Measurements from ENCODE around the gene SIVA1.
"Not testable (repeated sequence)": the region's sequence is repeated elsewhere in the genome, so short reads cannot be mapped to it uniquely, and the experiment has no call there.

SIVA1 gene

DNA sequence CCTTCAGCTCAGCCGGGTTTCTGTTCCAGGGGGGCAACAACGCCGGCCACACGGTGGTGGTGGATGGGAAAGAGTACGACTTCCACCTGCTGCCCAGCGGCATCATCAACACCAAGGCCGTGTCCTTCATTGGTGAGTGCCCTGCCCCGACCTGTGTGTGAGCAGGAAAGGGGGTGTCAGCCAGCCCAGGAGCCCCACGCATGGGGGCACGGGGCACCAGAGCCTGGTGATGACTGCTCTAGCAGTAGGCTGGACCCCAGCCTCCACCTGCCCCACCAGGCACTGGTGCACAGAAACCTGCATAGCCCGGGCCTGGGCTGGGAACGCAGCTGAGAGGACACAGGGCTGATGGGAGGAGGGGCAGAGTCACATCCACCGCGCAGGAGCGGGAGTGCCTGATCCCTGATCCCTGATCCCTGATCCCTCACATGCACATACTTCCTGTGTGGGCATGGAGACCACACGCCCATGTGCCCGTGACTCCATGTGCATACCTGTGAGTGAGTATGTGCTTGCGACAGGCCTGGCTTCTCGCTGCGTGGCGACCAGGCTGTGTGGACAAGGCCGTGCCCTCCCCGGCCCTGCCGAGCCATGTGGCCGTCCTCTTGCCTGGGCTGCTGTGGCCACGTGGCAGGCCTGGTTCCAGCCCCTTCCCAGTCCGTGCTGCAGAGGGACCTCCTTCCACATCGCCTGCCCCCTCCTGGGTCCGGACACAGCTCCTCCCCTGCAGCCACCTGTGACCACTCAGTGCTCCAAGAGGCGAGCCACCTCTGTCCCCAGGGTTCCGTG, 17.8 kb upstream of the SIVA1 start:
- DNase-seq = no peak

DNA sequence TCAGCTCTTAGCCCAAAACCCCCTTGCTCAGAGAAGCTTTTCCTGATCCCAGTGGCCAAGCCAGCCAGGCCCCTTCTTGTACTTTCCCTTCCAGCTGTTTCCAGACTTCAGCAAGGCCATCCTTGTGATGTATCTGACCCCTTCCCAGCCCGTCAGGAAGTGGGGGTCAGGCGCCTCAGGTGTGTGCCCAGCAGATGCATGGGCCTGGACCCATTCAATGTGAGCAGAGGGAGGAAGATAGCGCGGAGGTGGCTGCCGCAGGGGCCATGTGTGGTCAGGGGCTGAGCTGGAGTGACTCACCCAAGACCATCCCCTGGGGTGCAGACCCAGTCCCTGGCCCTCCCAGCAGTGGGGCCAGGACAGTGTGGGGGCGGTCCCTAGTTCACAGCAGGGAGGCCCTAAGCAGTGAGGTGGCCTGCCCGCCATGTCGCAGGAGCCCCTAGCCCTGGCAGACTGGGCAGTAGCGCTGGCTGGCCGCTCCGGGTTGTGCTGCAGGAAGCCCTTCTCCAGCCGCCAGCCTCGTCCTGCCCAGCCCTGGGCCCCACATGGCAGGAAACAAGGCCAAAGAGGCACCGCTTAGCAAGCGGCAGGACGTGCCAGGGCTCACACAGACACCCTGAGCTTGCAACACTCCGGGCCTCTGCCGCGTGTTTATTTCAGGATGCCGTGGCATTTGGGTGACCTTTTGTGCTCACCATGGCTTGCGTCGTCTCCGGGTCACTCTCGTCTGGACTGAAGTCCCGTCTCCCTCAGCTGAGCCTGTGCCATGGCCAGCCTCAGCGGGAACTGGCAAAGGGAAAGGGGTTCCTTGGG, 16.9 kb upstream of the SIVA1 start:
- DNase-seq = no peak

DNA sequence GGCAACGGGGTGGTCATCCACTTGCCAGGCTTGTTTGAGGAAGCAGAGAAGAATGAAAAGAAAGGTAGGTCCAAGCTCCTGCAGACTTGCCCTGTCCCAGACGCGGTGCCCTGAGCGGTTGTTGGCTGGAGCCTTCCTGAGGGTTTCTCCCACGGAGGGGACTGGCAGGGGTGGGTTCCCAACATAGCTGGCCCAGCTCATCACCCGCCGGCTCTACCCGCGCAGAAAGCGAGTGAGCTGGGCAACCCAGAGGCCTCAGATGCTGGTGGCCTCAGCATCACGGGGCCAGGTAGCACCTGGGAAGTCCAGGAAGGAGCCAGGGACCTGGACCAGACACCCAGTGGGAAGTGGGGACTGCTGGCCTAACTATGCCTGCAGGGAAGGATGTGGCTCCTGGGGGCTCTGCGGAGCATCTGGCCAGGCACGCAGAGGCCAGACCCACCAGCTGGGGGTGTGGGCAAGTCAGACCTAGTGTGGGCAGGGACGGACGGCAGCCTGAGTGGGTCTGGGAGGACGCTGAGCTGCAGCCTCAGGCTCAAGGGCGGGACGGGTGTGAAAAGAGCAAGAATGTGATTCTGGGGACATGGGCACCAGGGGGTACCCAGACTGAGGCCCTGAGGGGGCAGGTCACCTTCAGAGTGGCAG, 14.4 kb upstream of the SIVA1 start:
- DNase-seq = no peak

DNA sequence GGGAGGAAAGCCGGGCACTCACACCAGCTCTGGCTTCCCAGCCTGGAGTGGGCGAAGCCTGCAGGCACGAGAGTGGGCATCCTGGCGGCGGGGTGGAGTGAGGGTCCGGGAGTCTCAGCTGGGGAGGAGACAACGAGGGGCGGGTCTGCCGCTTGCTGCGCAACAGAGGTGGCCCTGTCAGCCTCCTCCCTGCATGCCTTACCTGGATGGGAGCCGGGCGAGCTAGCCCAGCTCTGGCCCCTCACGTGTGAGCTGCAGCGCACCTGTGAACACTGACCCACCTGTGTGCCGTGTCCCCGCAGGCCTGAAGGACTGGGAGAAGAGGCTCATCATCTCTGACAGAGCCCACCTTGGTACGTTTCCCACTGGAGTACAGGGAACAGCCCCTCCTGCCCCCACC, 13.9 kb upstream of the SIVA1 start:
- DNase-seq = no peak

DNA sequence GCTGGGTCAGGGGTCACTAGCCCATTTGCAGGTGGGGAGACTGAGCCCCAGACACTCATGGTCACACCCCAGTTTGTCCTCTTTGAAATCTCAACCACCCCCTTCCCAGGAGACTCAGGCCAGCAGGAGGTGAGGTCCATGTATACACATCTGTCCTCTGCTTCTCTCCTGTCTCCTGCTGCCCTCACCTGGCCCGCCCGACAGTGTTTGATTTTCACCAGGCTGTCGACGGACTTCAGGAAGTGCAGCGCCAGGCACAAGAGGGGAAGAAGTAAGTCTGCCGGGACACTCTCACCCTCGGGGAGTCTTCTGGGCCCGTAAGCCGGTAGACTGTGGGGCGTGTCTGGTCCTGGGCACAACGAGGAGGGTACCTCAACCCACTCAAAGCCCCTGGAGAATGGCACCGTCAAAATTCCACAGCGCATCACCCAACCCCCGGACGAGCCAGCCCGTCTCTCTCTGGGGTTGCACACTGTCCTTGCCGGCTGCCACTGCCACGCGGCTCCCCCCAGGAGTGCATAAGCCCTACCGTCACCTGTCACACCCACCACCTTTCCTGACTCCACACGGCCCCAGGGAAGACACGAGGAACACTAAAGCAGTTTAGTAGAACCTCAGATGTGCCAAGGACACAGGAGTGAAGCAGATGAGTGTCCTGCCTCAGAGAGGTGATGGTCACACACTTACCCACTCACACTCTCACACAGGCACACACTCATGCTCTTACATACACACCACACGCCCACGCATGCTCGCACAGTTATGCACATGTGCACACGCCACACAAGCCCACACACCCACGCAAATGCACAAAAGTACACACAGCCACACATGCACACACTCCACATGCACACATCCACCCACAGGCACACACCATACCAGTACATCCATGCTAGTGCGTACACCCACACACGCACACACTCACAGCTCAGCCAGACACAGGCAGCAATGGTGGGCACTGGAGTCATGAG, 13.1 kb upstream of the SIVA1 start:
- DNase-seq = no peak

DNA sequence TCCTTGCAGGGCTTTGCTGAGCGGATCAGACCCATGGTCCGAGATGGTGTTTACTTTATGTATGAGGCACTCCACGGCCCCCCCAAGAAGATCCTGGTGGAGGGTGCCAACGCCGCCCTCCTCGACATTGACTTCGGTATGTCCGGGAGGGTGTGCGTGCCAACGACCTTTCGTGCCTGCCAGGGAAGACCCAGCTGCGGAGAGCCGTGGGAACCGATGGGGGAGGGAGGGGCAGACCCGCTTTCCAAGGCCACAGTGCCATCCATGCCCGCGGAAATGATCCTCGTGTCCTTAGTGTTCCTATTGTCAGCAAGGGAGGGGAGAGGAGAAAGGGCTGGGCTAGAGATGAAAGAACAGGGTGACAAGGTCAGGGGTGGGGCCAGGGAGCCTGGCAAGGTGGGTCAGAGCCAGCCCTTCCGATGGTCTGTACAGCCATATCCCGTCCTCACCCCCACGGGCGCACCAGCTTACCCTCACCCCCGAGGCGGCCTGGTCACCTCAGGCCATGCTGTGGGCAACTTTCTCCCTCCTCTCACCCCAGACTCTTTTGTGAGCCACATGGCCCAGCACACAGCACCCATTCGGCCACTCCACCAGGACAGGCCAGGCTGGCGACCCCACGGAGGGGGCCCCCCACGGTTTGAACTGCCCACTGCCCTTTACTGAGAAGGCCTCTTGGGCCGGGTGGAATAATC, 11.7 kb upstream of the SIVA1 start:
- no peak for DNase-seq

DNA sequence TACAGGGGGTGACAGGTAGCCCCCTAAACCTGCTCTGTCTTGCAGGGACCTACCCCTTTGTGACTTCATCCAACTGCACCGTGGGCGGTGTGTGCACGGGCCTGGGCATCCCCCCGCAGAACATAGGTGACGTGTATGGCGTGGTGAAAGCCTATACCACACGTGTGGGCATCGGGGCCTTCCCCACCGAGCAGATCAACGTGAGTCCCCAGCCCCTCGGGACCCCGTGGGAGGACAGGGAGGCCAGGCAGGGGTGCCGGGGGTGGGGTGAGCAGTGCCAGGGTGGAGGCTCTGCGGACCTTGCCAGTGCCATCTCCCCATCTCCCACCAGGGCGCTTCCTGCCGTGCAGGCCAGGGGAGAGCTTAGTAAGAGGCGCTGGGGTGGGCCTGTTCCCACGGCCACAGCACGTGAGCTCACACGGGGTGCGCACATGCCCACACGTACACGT, 11.1 kb upstream of the SIVA1 start:
- DNase-seq = no peak

DNA sequence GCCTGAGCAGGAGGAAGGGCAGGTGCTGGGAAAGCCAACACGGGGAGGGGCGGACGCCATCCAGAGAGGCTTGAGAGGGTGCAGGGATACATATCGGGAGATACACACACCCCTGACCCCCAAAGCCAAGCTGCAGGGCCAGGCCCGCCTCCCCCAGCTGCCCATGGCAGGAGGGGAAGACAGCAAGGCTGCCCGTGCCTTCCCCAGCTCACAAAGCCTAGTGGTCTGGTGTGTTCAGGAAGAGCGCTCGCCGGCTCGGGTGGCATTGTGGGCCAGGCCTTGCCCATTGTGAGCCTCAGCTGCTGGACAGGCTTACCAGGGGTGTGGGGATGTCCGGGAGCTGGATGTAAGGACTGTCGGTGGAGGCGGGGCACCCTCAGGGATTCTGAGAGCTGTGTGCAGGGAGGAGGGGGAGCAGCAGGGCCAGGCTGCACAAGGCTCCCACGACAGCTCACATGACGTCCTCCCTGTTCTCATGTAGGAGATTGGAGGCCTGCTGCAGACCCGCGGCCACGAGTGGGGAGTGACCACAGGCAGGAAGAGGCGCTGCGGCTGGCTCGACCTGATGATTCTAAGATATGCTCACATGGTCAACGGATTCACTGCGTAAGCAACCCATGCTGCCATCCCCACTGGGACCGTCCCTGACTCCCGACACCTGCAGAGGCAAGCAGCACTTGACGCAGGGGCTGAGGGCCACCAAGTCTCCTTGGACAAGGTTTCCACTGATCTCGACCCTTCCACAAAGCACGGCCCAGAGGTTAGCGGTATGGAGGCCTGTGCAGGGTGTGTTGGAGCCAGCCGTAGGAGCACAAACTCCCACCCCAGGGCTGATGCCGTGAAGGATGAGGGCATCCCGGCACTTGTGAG, 10.1 kb upstream of the SIVA1 start:
- DNase-seq = no peak

DNA sequence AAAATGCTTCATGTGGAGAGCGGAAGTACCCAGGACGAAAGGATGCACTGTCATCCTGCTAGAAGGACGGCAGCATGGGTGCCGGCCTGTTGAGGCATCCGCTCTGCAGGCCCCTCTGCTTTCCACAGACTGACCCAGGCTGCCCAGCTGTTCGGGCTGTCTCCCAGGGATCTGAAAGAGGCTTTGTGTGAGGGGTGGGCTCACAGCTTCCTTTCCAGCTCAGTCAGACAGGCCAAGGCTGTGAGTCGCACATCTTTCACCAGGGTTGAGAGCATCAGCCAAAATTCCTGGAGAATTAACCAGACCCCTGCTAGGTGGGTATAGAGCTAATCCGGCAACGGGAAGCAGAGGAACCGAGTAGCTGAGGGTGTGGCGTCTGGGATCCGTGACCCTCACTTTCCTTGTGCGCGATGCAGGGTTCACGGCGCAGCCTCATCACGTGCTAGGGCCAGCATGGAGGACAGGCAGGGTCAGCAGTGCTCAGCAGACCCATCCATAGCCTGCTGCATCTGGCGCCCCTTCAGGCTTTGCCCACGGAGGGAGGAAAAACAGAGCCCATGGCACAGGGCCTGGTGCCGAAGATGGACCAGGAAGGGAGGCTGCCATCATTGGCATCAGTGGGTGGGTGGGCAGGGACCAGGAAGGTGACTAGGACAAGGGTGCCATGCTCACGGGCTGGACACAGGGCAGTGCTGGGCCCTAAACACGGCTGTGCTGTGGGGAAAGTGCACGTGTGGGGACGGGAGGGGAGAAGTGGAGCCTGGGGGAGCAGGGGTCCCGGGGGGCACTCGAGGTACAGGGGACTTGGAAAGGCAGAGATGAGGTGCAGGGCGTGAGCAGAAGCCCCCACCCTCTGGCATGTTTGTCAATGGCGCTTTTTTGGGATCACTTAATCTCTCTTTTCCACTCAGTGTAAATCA, 9.2 kb upstream of the SIVA1 start:
- DNase-seq = no peak

DNA sequence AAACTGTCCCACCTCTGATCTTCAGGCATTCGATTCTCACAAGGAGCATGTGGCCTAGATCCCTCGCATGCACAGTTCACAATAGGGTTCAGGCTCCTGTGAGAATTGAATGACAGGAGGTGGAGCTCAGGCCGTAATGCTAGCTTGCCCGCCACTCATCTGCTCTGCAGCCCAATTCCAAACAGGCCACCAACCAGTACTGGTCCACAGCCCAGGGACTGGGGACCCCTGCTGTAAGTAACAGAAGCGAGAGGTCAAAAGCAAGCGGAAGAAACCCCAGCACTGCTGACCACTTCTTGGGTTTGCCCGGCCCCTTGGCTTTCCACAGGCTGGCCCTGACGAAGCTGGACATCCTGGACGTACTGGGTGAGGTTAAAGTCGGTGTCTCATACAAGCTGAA, 8.5 kb upstream of the SIVA1 start:
- no peak for DNase-seq

DNA sequence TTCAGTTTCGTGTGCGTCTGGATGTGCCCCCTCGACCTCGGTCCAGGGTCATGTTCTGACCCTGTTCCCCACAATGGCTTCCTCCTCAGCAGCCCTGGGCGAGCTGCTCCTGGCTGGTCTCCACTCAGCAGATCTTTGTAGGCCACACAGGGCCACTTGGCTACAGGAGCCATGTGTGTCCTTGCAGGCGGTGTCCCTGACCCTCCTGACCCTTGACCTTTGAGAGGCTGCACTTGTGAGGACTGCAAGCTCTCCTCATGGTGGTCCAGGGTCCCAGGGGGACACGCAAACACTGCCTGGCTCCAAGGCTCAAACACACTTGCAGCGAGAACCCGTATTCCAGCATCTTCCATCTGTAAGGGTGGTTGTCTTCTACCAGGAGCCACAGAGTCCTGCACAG, 7.5 kb upstream of the SIVA1 start:
- no peak for DNase-seq

DNA sequence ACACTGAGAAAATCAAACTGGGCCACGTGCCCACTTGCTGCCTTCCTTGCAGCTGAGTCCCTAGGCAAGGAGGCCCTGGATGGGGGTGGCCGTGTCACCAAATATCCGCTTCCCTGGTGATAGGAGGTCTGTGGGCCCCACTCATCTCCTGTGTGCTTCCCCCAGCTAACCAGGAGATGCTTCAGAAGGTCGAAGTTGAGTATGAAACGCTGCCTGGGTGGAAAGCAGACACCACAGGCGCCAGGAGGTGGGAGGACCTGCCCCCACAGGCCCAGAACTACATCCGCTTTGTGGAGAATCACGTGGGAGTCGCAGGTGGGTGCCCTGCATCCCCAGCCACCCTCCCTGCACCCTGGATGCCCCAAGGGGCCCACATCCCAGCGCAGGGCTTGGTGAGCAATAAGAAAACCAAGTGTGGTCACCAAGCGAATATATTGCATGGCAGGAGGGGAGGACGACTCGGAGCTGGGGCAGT, 6.8 kb upstream of the SIVA1 start:
- no peak for DNase-seq

DNA sequence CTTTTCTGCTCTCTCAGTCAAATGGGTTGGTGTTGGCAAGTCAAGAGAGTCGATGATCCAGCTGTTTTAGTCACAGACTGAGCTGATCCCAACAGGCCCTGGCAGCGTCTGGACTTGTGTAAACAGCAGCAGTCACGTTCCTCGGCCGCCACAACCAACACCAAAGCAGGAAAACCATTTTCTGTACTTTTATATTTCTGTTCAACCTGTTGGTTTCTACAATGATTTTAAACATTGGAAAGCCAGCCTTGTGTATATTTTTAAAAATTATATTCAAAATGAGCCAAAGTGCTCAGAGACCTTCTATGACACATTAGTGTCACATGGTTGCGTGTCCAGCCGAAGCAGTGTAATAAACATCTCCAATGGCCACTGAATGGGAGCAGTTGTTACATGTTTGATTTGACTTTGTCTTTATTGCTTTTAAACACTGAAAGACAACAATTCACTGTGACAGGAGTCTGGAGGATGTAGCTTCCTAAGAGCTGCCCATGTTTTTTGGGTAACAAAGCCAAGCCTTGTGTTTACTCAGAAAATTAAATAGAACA, 5.9 kb upstream of the SIVA1 start:
- DNase-seq = no peak

DNA sequence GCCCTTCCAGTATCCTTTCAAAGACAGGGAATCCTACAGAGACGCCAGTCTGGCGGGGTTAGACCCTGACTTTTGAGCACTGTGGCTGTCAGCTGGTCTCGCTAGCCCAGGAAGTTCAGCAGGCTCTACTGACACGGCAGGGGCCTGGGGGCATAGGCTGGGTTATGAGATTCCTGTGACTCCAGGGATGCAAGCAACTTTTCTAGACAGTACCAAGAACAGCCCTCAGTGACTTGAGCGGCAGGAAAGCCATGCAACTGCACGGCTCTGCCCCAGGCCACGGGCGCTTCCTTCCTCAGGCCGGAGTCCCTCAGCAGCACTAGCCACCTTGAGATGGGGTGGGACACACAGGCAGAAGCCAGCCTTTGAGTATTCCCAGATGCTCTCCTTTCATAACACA, 5.1 kb upstream of the SIVA1 start:
- no peak for DNase-seq

DNA sequence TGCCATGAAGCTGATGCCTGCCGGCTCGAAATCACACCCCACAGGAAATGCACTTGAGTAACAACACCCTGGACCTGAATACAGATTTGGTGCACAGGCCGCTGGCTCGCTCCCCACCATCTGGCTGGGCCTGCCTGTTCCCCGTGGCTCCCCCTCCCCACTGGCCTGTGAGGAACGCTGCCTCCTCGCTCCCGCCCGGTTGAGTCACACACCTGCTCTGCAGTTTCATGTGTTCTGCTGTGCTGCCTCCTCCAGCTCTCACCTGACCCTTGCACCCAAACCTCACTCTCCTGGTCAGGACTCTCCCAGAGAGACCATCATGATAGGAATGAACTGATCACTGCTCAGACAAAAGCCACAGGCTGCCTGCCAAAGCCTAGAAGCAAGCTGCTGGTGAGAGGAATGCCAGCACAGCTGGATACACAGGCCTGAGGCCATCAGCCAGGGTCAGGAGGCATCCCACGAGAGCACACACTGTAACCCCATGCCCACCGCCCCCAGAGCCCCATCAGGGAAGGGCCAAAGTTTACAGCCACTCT, 3.8 kb upstream of the SIVA1 start:
- DNase-seq = no peak

DNA sequence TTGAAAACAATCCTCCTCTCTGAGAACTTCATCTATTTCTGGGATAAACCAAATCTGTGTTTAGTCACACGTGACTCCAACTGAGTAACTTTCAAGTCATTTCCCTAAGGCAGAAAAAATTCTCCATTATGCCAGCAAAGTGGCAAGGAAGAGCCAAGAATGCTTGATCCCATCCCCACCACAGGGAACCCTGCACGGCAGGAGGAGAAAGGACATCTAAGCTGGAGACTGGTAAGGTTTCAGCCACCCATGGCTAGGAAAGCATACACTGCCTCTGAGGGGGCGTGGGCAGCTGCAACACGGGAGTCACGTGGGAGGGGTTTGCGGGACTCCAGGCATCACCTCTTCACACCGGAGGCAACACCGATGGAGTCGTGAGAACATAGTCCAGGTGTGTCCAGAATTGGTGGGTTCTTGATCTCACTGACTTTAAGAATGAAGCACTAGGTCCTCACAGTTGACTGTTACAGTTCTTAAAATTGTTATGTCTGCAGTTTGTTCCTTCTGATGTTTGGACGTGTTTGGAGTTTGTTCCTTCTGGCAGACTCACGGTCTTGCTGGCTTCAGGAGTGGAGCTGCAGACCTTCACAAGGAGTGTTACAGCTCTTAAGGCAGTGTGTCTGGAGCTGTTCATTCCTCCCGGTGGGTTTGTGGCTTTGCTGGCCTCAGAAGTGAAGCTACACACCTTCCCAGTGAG, 2.7 kb upstream of the SIVA1 start:
- DNase-seq = no peak

DNA sequence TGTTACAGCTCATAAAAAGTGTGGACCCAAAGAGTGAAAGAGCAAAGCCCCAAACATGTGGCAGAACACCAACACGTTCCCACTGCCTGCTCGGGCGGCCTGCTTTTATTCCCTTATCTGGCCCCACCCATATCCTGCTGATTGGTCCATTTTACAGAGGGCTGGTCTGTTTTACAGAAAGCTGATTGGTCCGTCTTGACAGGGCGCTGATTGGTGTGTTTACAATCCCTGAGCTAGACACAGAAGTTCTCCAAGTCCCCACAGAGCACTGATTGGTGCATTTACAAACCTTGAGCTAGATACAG, 2.2 kb upstream of the SIVA1 start:
- not testable (repeated sequence) for DNase-seq

Data from NCI-H2107 (cell line).